Gastrocnemius medialis (tissue), 4 donors: ENCODE measurements around the gene RSPRY1. TPM values are rescaled to one million over a fixed set of nuclear protein-coding genes. Genes with fewer than 3 reads are reported as not detected.

Experiments used
- ATAC-seq, 2 donors: fragments of 150-250 bp; one replicate each; pipeline ENCODE4 v1.9.1; 2016
- DNase-seq, 2 donors: peaks; one replicate each; pipeline ENCODE4 v3.0.0-alpha.2; 2019
- H3K27ac ChIP-seq, 4 donors: fragments of 200-600 bp; sonication (generic); 1 replicate in 1 of 4; 2 replicates in 3 of 4; pipeline ENCODE4 v1.5.1; 2016 to 2018; ENCODE audit warnings: mild to moderate bottlenecking in 2 of 4, moderate library complexity in 1 of 4
- H3K27me3 ChIP-seq, 3 donors: fragments of 200-600 bp; sonication (generic) in 2 of 3; 1 replicate in 1 of 3; 2 replicates in 2 of 3; pipeline versions ENCODE4 v1.5.1 to v1.6.0; 2016 to 2019; ENCODE audit warnings: mild to moderate bottlenecking in 1 of 3, moderate library complexity in 1 of 3
- H3K36me3 ChIP-seq, 2 donors: fragments of 200-600 bp; sonication (generic) in 1 of 2; one replicate each; pipeline ENCODE4 v1.5.1; 2017 to 2018
- H3K4me1 ChIP-seq, 2 donors: fragments of 200-600 bp; sonication (generic) in 1 of 2; one replicate each; pipeline ENCODE4 v1.5.1; 2016 to 2017; ENCODE audit warnings: mild to moderate bottlenecking in 2 of 2
- H3K4me3 ChIP-seq, 4 donors: fragments of 200-600 bp; sonication (generic) in 3 of 4; 1 replicate in 1 of 4; 2 replicates in 3 of 4; pipeline ENCODE4 v1.5.1; 2016 to 2019; ENCODE audit warnings: mild to moderate bottlenecking in 2 of 4
- H3K9me3 ChIP-seq, 3 donors: fragments of 200-600 bp; sonication (generic) in 2 of 3; 1 replicate in 1 of 3; 2 replicates in 2 of 3; pipeline ENCODE4 v1.5.1; 2016 to 2019
- POLR2A ChIP-seq, 2 donors: fragments of 450-650 bp; IDR thresholded peaks; one replicate each; pipeline ENCODE4 v1.6.1; 2017; ENCODE audit warnings: antibody characterized with exemption in 2 of 2, mild to moderate bottlenecking in 2 of 2, moderate library complexity in 2 of 2
- in situ Hi-C, 4 donors: fragments of 200-750 bp; cut with MboI; loops; one replicate each; pipeline versions ENCODE4 v1.15.0 to v1.8.0; 2017; ENCODE audit warnings: low sequenced_read_pairs in 4 of 4
- intact Hi-C: fragments of 100-400 bp; cut with DNase I; formaldehyde crosslinking; loops from one replicate; pipeline ENCODE4 v1.15.1; 2023; ENCODE audit warnings: low total_unique reads
- total RNA-seq, 4 donors: library from RNA; depleted of rRNA; stranded (reverse); fragments of >200 nt; gene quantifications; one replicate each; pipeline versions ENCODE4 v1.1.0 to v1.2.3, GENCODE V29; 2016
- TF ChIP-seq, protein P1 (sequence below), 5 experiments: fragments of 450-650 bp in 3 of 5; fragments of 200-600 bp in 2 of 5; sonication (generic) in 2 of 5; IDR thresholded peaks in 4 of 5; conservative IDR thresholded peaks in 1 of 5; 1 replicate in 4 of 5; 2 replicates in 1 of 5; pipeline ENCODE4 v1.5.1; 2016 to 2019; ENCODE audit warnings: antibody characterized with exemption in 5 of 5, mild to moderate bottlenecking in 3 of 5, moderate library complexity in 3 of 5

The RSPRY1 gene
- total RNA-seq, 4 donors from 2014 or later = 15.4 to 24.1 (median 20.7) TPM

DNA sequence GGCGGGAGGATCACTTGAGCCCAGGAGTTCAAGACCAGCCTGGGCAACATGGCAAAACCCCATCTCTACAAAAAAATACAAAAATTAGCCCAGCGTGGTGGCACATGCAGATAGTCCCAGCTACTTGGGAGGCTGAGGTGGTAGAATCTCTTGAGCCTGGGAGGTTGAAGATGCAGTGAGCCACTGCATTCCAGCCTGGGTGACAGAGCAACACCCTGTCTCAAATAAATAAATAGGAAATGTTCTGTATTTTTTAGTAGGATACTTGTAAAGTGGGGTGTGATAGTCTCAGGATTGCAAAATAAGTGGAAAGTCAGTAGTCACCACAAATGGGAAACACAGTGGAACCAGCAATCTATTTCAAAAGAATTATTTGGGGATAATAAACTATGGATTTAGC is 4.0 kb downstream of the RSPRY1 start:
- TF ChIP-seq, protein P1, sequence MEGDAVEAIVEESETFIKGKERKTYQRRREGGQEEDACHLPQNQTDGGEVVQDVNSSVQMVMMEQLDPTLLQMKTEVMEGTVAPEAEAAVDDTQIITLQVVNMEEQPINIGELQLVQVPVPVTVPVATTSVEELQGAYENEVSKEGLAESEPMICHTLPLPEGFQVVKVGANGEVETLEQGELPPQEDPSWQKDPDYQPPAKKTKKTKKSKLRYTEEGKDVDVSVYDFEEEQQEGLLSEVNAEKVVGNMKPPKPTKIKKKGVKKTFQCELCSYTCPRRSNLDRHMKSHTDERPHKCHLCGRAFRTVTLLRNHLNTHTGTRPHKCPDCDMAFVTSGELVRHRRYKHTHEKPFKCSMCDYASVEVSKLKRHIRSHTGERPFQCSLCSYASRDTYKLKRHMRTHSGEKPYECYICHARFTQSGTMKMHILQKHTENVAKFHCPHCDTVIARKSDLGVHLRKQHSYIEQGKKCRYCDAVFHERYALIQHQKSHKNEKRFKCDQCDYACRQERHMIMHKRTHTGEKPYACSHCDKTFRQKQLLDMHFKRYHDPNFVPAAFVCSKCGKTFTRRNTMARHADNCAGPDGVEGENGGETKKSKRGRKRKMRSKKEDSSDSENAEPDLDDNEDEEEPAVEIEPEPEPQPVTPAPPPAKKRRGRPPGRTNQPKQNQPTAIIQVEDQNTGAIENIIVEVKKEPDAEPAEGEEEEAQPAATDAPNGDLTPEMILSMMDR (IDR thresholded peaks at IDR 0.05 in 4 of 5, conservative IDR thresholded peaks at IDR 0.05 in 1 of 5) = no peak
- no peak for TF ChIP-seq POLR2A (IDR thresholded peaks at IDR 0.05)
- H3K4me3 ChIP-seq = no peak overlapping the region
- intact Hi-C loops = no loop called here
- no peaks in the 10 kb centered on the region for H3K27me3 ChIP-seq
- peaks cover 25 to 34% of the 10 kb centered on the region in 2 donors for H3K4me1 ChIP-seq
- H3K9me3 ChIP-seq = no peaks in the 10 kb centered on the region
- H3K27ac ChIP-seq = no peak overlapping the region
- H3K36me3 ChIP-seq = no peaks in the 10 kb centered on the region
- no peak for DNase-seq
- in situ Hi-C loops = no loop called here
- ATAC-seq = no peak

DNA sequence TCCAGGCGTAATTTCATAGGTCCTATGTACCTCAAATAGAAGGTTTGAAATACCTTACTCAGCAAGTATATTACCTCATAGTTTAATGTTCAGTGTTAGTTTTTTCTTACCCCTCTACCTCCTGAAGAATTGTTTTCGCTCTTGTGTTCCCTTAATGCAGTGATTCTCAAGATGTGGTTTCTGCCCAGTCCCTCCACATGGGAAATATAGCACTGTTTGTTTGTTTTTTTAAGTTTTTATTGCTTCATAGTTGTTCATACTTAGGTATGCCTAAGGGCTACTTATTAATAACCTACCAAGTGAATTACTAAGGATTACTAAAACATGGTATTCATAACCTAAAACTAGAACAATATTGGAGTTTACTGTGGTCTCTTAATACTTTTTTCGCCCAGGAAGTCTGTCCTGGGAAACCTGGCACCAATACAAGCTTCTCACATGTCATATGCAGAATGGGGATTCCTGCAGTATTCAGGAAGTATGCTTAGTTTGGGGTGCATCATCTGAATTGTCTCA is 5.0 kb downstream of the RSPRY1 start:
- in situ Hi-C loops (no loop called here), intact Hi-C loops (no loop called here)
- Histone ChIP-seq H3K36me3 (no peaks in the 10 kb centered on the region), H3K9me3 (no peaks in the 10 kb centered on the region), H3K27me3 (no peaks in the 10 kb centered on the region), H3K4me3 (no peak overlapping the region), H3K27ac (no peak overlapping the region), H3K4me1 (peaks cover 25 to 34% of the 10 kb centered on the region in 2 donors)
- TF ChIP-seq, protein P1 (IDR thresholded peaks at IDR 0.05 in 4 of 5, conservative IDR thresholded peaks at IDR 0.05 in 1 of 5) = no peak
- no peak for TF ChIP-seq POLR2A (IDR thresholded peaks at IDR 0.05)
- no peak for DNase-seq
- ATAC-seq = no peak

DNA sequence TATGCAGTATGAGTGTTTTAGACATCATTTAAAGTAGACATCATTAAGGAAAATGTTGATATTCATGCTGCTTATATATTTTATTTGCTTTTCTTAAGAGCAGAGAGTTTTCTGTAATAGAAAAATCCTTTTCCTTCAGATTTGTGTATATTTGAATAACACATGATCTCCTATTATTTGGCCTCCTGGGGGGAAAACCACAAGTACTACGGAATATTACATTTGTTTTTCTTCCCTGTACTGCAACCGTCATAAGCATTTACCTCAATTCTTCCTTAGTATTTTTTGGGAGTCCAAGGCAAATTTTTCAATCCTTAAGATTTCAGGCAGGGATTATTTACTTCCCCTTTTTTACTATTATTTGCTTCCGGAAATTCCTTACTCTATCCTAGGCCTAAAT is 6.0 kb downstream of the RSPRY1 start:
- no peak overlapping the region for H3K27ac ChIP-seq
- H3K27me3 ChIP-seq = no peaks in the 10 kb centered on the region
- intact Hi-C loops = no loop called here
- H3K9me3 ChIP-seq = no peaks in the 10 kb centered on the region
- no peak overlapping the region for H3K4me3 ChIP-seq
- TF ChIP-seq POLR2A (IDR thresholded peaks at IDR 0.05) = no peak
- TF ChIP-seq, protein P1 (IDR thresholded peaks at IDR 0.05 in 4 of 5, conservative IDR thresholded peaks at IDR 0.05 in 1 of 5) = no peak
- peaks cover 24 to 32% of the 10 kb centered on the region in 2 donors for H3K4me1 ChIP-seq
- in situ Hi-C loops = no loop called here
- no peak for ATAC-seq
- H3K36me3 ChIP-seq = no peaks in the 10 kb centered on the region
- DNase-seq = no peak

DNA sequence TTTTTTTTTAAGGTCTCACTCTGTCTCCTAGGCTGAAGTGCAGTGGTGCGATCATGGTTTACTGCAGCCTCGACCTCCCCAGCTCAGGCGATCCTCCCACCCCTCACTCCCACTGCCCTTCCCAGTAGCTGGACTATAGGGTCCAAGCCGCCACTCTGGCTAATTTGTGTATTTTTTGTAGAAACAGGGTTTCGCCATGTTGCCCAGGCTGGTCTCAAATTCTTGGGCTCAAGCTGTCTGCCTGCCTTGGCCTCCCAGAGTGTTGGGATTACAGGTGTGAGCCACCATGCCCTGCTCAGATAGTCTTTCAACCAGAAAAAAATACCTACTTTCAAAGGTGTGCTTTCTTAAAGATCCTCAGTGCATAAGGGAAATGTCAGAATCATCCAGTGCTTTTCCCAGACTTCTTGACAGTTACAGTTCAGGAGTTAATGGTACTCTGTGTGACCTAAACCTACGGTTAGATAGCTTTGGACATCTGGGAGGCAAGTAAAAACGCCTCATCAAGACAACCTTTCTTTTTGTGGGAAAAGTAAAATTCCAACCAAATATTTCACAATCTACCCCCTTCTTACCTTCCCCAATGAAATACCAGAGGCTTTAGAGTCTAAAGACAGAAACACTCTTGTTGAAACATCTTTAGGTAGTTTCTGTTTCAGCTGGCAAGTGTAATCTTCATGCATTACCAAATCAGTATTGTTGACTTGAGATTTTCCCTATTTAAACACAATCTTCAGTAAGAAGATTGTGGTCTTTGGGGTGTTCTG is 6.8 kb downstream of the RSPRY1 start:
- no peaks in the 10 kb centered on the region for H3K9me3 ChIP-seq
- H3K27me3 ChIP-seq = no peaks in the 10 kb centered on the region
- no peak for DNase-seq
- H3K4me3 ChIP-seq = no peak overlapping the region
- no peak for TF ChIP-seq POLR2A (IDR thresholded peaks at IDR 0.05)
- TF ChIP-seq, protein P1 (IDR thresholded peaks at IDR 0.05 in 4 of 5, conservative IDR thresholded peaks at IDR 0.05 in 1 of 5) = no peak
- intact Hi-C loops (no loop called here), in situ Hi-C loops (no loop called here)
- ATAC-seq = no peak
- no peaks in the 10 kb centered on the region for H3K36me3 ChIP-seq
- H3K27ac ChIP-seq = no peak overlapping the region
- H3K4me1 ChIP-seq = peaks cover 16 to 24% of the 10 kb centered on the region in 2 donors
